ENCODE results near the gene SUN3. TPM values are rescaled to one million over a fixed set of nuclear protein-coding genes. Genes with fewer than 3 reads are reported as not detected.

SUN3 gene
- total and polyA plus RNA-seq, 2 donors = not detected

- peak overlapping the region; percentile 73 for H3K4me3 ChIP-seq (ENCODE audit: low read depth, low read length)
- peak overlapping the region; percentile 16 for H3K27ac ChIP-seq (ENCODE audit: low read depth)
- DNase-seq (ENCODE audit: extremely low spot score) = no peak
- H3K4me1 ChIP-seq (ENCODE audit: insufficient read depth) = no peaks in the 10 kb centered on the region
- WGBS = 23% methylated on average over 7 of the region's 7 CpGs
- H3K36me3 ChIP-seq (ENCODE audit: insufficient read depth) = peaks cover 3% of the 10 kb centered on the region
Observed at GRCh38 chr7:47979832-47980181, 49.1 kb downstream of the SUN3 start.

- Histone ChIP-seq H3K27ac (ENCODE audit: low read depth) (peak within 1 kb of the TSS; percentile 93), H3K4me1 (ENCODE audit: insufficient read depth) (no peaks in the 10 kb centered on the region), H3K36me3 (ENCODE audit: insufficient read depth) (peaks cover 3% of the 10 kb centered on the region), H3K4me3 (ENCODE audit: low read depth, low read length) (peak within 1 kb of the TSS; percentile 73)
- DNase-seq (ENCODE audit: extremely low spot score) = peak; percentile 54
- WGBS = 1% methylated on average over 62 of the region's 62 CpGs
Observed at GRCh38 chr7:47979145-47979831, 49.6 kb downstream of the SUN3 start, which contains the start of gene HUS1. Gene HUS1 (minus strand): TSS chr7:47979615. CDS start chr7:47979519, 96 bp downstream.

GRCh38 chr7:47978790-47979144 is 50.1 kb downstream of the SUN3 start:
- no peaks in the 10 kb centered on the region for H3K4me1 ChIP-seq (ENCODE audit: insufficient read depth)
- DNase-seq (ENCODE audit: extremely low spot score) = no peak
- WGBS = 5% methylated on average over 4 of the region's 4 CpGs

GRCh38 chr7:47973739-47974138 is 55.2 kb downstream of the SUN3 start:
- H3K27ac ChIP-seq (ENCODE audit: low read depth) = no peak overlapping the region
- H3K4me3 ChIP-seq (ENCODE audit: low read depth, low read length) = no peak overlapping the region
- no peak for DNase-seq (ENCODE audit: extremely low spot score)
- peaks cover 7% of the 10 kb centered on the region for H3K36me3 ChIP-seq (ENCODE audit: insufficient read depth)
- WGBS = 58% methylated on average over 1 of the region's 1 CpG
- H3K4me1 ChIP-seq (ENCODE audit: insufficient read depth) = no peaks in the 10 kb centered on the region

More at GRCh38 chr7:47978790-47979144, 50.1 kb downstream of the SUN3 start:
- Histone ChIP-seq H3K27ac (ENCODE audit: low read depth) (peak overlapping the region; percentile 93), H3K4me3 (ENCODE audit: low read depth, low read length) (peak overlapping the region; percentile 73), H3K36me3 (ENCODE audit: insufficient read depth) (peaks cover 3% of the 10 kb centered on the region)

GRCh38 chr7:47970761-47971160 is 58.1 kb downstream of the SUN3 start:
- H3K4me1 ChIP-seq (ENCODE audit: insufficient read depth) = no peaks in the 10 kb centered on the region
- peaks cover 6% of the 10 kb centered on the region for H3K36me3 ChIP-seq (ENCODE audit: insufficient read depth)
- no peak overlapping the region for H3K4me3 ChIP-seq (ENCODE audit: low read depth, low read length)
- WGBS = 22% methylated on average over 1 of the region's 1 CpG
- DNase-seq (ENCODE audit: extremely low spot score) = no peak
- no peak overlapping the region for H3K27ac ChIP-seq (ENCODE audit: low read depth)

- H3K4me3 ChIP-seq (ENCODE audit: low read depth, low read length) = no peak overlapping the region
- no peak for DNase-seq (ENCODE audit: extremely low spot score)
- WGBS = 61% methylated on average over 5 of the region's 5 CpGs
- no peak overlapping the region for H3K27ac ChIP-seq (ENCODE audit: low read depth)
- H3K36me3 ChIP-seq (ENCODE audit: insufficient read depth) = peaks cover 10% of the 10 kb centered on the region
- no peaks in the 10 kb centered on the region for H3K4me1 ChIP-seq (ENCODE audit: insufficient read depth)
Observed at GRCh38 chr7:47968847-47969774, 59.8 kb downstream of the SUN3 start.

- Histone ChIP-seq H3K4me1 (ENCODE audit: insufficient read depth) (no peaks in the 10 kb centered on the region), H3K27ac (ENCODE audit: low read depth) (no peak overlapping the region), H3K4me3 (ENCODE audit: low read depth, low read length) (no peak overlapping the region), H3K36me3 (ENCODE audit: insufficient read depth) (peaks cover 11% of the 10 kb centered on the region)
- 72% methylated on average over 2 of the region's 2 CpGs for WGBS
- DNase-seq (ENCODE audit: extremely low spot score) = no peak
Observed at GRCh38 chr7:47967708-47968107, 61.2 kb downstream of the SUN3 start.

GRCh38 chr7:47967123-47967522 is 61.8 kb downstream of the SUN3 start:
- 92% methylated on average over 5 of the region's 5 CpGs for WGBS
- no peaks in the 10 kb centered on the region for H3K4me1 ChIP-seq (ENCODE audit: insufficient read depth)
- no peak for DNase-seq (ENCODE audit: extremely low spot score)
- no peak overlapping the region for H3K27ac ChIP-seq (ENCODE audit: low read depth)
- H3K4me3 ChIP-seq (ENCODE audit: low read depth, low read length) = no peak overlapping the region
- H3K36me3 ChIP-seq (ENCODE audit: insufficient read depth) = peaks cover 11% of the 10 kb centered on the region

- peaks cover 10% of the 10 kb centered on the region for H3K36me3 ChIP-seq (ENCODE audit: insufficient read depth)
Observed at GRCh38 chr7:47965456-47965855, 63.5 kb downstream of the SUN3 start.

GRCh38 chr7:47962262-47962661 is 66.6 kb downstream of the SUN3 start:
- no peaks in the 10 kb centered on the region for H3K4me1 ChIP-seq (ENCODE audit: insufficient read depth)
- no peak overlapping the region for H3K4me3 ChIP-seq (ENCODE audit: low read depth, low read length)
- no peak overlapping the region for H3K27ac ChIP-seq (ENCODE audit: low read depth)
- WGBS = 95% methylated on average over 3 of the region's 3 CpGs
- H3K36me3 ChIP-seq (ENCODE audit: insufficient read depth) = peaks cover 10% of the 10 kb centered on the region
- no peak for DNase-seq (ENCODE audit: extremely low spot score)

More at GRCh38 chr7:47965456-47965855, 63.5 kb downstream of the SUN3 start:
- H3K4me3 ChIP-seq (ENCODE audit: low read depth, low read length) = no peak overlapping the region
- no peak overlapping the region for H3K27ac ChIP-seq (ENCODE audit: low read depth)
- DNase-seq (ENCODE audit: extremely low spot score) = no peak
- WGBS = 95% methylated on average over 5 of the region's 5 CpGs
- no peaks in the 10 kb centered on the region for H3K4me1 ChIP-seq (ENCODE audit: insufficient read depth)

- Histone ChIP-seq H3K4me1 (ENCODE audit: insufficient read depth) (no peaks in the 10 kb centered on the region), H3K36me3 (ENCODE audit: insufficient read depth) (no peaks in the 10 kb centered on the region), H3K4me3 (ENCODE audit: low read depth, low read length) (no peak overlapping the region), H3K27ac (ENCODE audit: low read depth) (no peak overlapping the region)
- DNase-seq (ENCODE audit: extremely low spot score) = no peak
- 78% methylated on average over 6 of the region's 6 CpGs for WGBS
Observed at GRCh38 chr7:47957156-47957555, 71.8 kb downstream of the SUN3 start.

GRCh38 chr7:47956220-47956619 is 72.7 kb downstream of the SUN3 start:
- Histone ChIP-seq H3K4me1 (ENCODE audit: insufficient read depth) (no peaks in the 10 kb centered on the region), H3K27ac (ENCODE audit: low read depth) (no peak overlapping the region), H3K4me3 (ENCODE audit: low read depth, low read length) (no peak overlapping the region), H3K36me3 (ENCODE audit: insufficient read depth) (no peaks in the 10 kb centered on the region)
- no peak for DNase-seq (ENCODE audit: extremely low spot score)
- WGBS = 82% methylated on average over 6 of the region's 6 CpGs

GRCh38 chr7:47954231-47954911 is 74.5 kb downstream of the SUN3 start:
- H3K27ac ChIP-seq (ENCODE audit: low read depth) = no peak overlapping the region
- no peaks in the 10 kb centered on the region for H3K4me1 ChIP-seq (ENCODE audit: insufficient read depth)
- no peak overlapping the region for H3K4me3 ChIP-seq (ENCODE audit: low read depth, low read length)
- WGBS = 94% methylated on average over 4 of the region's 4 CpGs
- no peak for DNase-seq (ENCODE audit: extremely low spot score)
- no peaks in the 10 kb centered on the region for H3K36me3 ChIP-seq (ENCODE audit: insufficient read depth)

Measured in urinary bladder (tissue), 4 donors.